Activated T-helper 2 cell treated with anti-CD3 and anti-CD28 coated beads, Interferon-gamma antibody, Interleukin-2, Interleukin-4, amounts not matched to agents 10 μg/mL and 5 μg/mL and 100 μg/mL, durations not matched to agents 14 hours and 24 hours and 36 hours (primary cell): ENCODE data around the gene AHCTF1. TPM values are rescaled to one million over a fixed set of nuclear protein-coding genes. Genes with fewer than 3 reads are reported as not detected.

ENCODE experiments used
- DNase-seq: peaks from one replicate; pipeline ENCODE4 v3.0.0; 2021; ENCODE audit warnings: low spot score
- H3K27ac Mint-ChIP-seq: one replicate; pipeline ENCODE4 v1.8.0; 2021; ENCODE audit warnings: mixed read lengths
- H3K27me3 Mint-ChIP-seq: one replicate; pipeline ENCODE4 v1.8.0; 2021; ENCODE audit warnings: low read depth, mixed read lengths
- H3K36me3 Mint-ChIP-seq: one replicate; pipeline ENCODE4 v1.8.0; 2021; ENCODE audit warnings: low read depth, mixed read lengths
- H3K4me1 Mint-ChIP-seq: one replicate; pipeline ENCODE4 v1.8.0; 2021; ENCODE audit warnings: low read depth, mixed read lengths
- H3K4me3 Mint-ChIP-seq: one replicate; pipeline ENCODE4 v1.8.0; 2021; ENCODE audit warnings: low read depth, mild to moderate bottlenecking, moderate library complexity, mixed read lengths
- H3K9me3 Mint-ChIP-seq: one replicate; pipeline ENCODE4 v1.8.0; 2021; ENCODE audit warnings: mixed read lengths
- intact Hi-C: fragments of 100-400 bp; cut with micrococcal nuclease; formaldehyde crosslinking; loops from one replicate; pipeline ENCODE4 v1.15.1; 2023
- total RNA-seq: library from RNA; stranded (reverse); gene quantifications from 2 replicates; pipeline ENCODE4 v1.2.3, GENCODE V29; 2022

AHCTF1 gene
- total RNA-seq, 1 donor from 2014 or later: 47.2 TPM

- H3K36me3 Mint-ChIP-seq: no peaks in the 10 kb centered on the region
- intact Hi-C loops: no loop called here
- H3K4me3 Mint-ChIP-seq: no peak overlapping the region
- H3K27ac Mint-ChIP-seq: no peak overlapping the region
- no peaks in the 10 kb centered on the region for H3K9me3 Mint-ChIP-seq
- no peak for DNase-seq
- H3K4me1 Mint-ChIP-seq: no peaks in the 10 kb centered on the region
- H3K27me3 Mint-ChIP-seq: peaks cover 5% of the 10 kb centered on the region
These were observed 141.4 kb downstream of the AHCTF1 start for GRCh38 chr1:246790364-246790763.

GRCh38 chr1:246789454-246790339 is 142.1 kb downstream of the AHCTF1 start:
- Mint-ChIP-seq H3K4me3 (no peak overlapping the region), H3K27ac (no peak overlapping the region), H3K36me3 (no peaks in the 10 kb centered on the region)

More at GRCh38 chr1:246789454-246790339, 142.1 kb downstream of the AHCTF1 start:
- no peaks in the 10 kb centered on the region for H3K9me3 Mint-ChIP-seq
- no peak for DNase-seq
- H3K27me3 Mint-ChIP-seq: peaks cover 5% of the 10 kb centered on the region
- peaks cover 2% of the 10 kb centered on the region for H3K4me1 Mint-ChIP-seq
- intact Hi-C loops: no loop called here

Other genes with a start within 250 kb of the AHCTF1 start
- 34.1 and 34.3 TPM in 2 replicates for gene SCCPDH, start 207.5 kb downstream of the AHCTF1 start, total RNA-seq
- gene ZNF695, start 76.1 kb upstream of the AHCTF1 start, total RNA-seq: 1.2 and 1.5 TPM in 2 replicates
- gene ZNF670, start 146.9 kb upstream of the AHCTF1 start, total RNA-seq: 2.3 and 3.0 TPM in 2 replicates
- gene ZNF669, start 172.4 kb upstream of the AHCTF1 start, total RNA-seq: 8.2 and 8.7 TPM in 2 replicates
- gene ZNF124, start 240.1 kb upstream of the AHCTF1 start, total RNA-seq: 14.0 and 16.9 TPM in 2 replicates